Fibroblast of lung (primary cell): ENCODE measurements around the gene UCP2. TPM values are rescaled to one million over a fixed set of nuclear protein-coding genes. Genes with fewer than 3 reads are reported as not detected.

ENCODE experiments used
- DNase-seq, 2 donors: peaks; one replicate each; pipeline versions ENCODE4 v3.0.0 to v3.0.0-alpha.2; 2010; ENCODE audit warnings: low read depth in 2 of 2
- H2AFZ ChIP-seq: 2 replicates; pipeline ENCODE4 v1.5.1; 2012; ENCODE audit warnings: low read length, control low read depth, inconsistent platforms
- H3K27ac ChIP-seq: 2 replicates; pipeline ENCODE4 v1.5.1; 2011; ENCODE audit warnings: low read length, control low read depth; ENCODE audit not compliant: insufficient read depth
- H3K27me3 ChIP-seq: 2 replicates; pipeline ENCODE4 v1.5.1; 2011; ENCODE audit warnings: mild to moderate bottlenecking, low read length; ENCODE audit not compliant: control insufficient read depth, insufficient read depth
- H3K36me3 ChIP-seq: 2 replicates; pipeline ENCODE4 v1.5.1; 2011; ENCODE audit warnings: low read length; ENCODE audit not compliant: control insufficient read depth, insufficient read depth
- H3K4me1 ChIP-seq: 2 replicates; pipeline ENCODE4 v1.5.1; 2011; ENCODE audit warnings: low read length; ENCODE audit not compliant: control insufficient read depth, insufficient read depth; ENCODE audit errors: extremely low read depth
- H3K4me2 ChIP-seq: 2 replicates; pipeline ENCODE4 v1.5.1; 2011; ENCODE audit warnings: low read length, control low read depth; ENCODE audit not compliant: insufficient read depth; ENCODE audit errors: extremely low read depth
- H3K4me3 ChIP-seq, 4 experiments: fragments of 200-600 bp in 1 of 4; sonication (generic) in 1 of 4; replicated peaks in 1 of 4; 2 replicates each; pipeline ENCODE4 v1.5.1; 2011 to 2016; ENCODE audit warnings: low read length in 4 of 4, low read depth in 3 of 4, mild to moderate bottlenecking in 3 of 4, control low read depth in 2 of 4, inconsistent platforms in 1 of 4, mixed read lengths in 1 of 4; ENCODE audit not compliant: insufficient read depth in 1 of 4; ENCODE audit errors: control extremely low read depth in 1 of 4
- H3K79me2 ChIP-seq: 2 replicates; pipeline ENCODE4 v1.5.1; 2012; ENCODE audit warnings: mild to moderate bottlenecking, low read length, inconsistent platforms; ENCODE audit not compliant: control insufficient read depth, insufficient read depth
- H3K9ac ChIP-seq: 2 replicates; pipeline ENCODE4 v1.5.1; 2011; ENCODE audit warnings: mild to moderate bottlenecking, low read length, control low read depth; ENCODE audit not compliant: insufficient read depth
- H3K9me3 ChIP-seq: 2 replicates; pipeline ENCODE4 v1.5.1; 2012; ENCODE audit warnings: low read depth, low read length; ENCODE audit not compliant: control insufficient read depth, insufficient read depth
- H4K20me1 ChIP-seq: 2 replicates; pipeline ENCODE4 v1.5.1; 2011; ENCODE audit warnings: low read length; ENCODE audit not compliant: control insufficient read depth, insufficient read depth; ENCODE audit errors: extremely low read depth
- EZH2 ChIP-seq: IDR thresholded peaks from 2 replicates; pipeline ENCODE4 v1.5.1; 2012; ENCODE audit warnings: low read length, control low read depth, mild to moderate bottlenecking; ENCODE audit errors: missing control alignments
- polyA plus RNA-seq, 2 donors: library from polyadenylated mRNA; depleted of rRNA in 1 of 2; stranded (reverse) in 1 of 2; unstranded in 1 of 2; fragments of >200 nt; gene quantifications; 2 replicates each; pipeline ENCODE4 v1.2.1, GENCODE V29; 2011 to 2012; ENCODE audit warnings: missing spikeins in 1 of 2
- total RNA-seq: library from RNA; depleted of rRNA; stranded (reverse); fragments of >200 nt; gene quantifications from 2 replicates; pipeline ENCODE4 v1.2.1, GENCODE V29; 2014
- TF ChIP-seq, protein P1 (sequence below), 2 donors: IDR thresholded peaks in 1 of 2; conservative IDR thresholded peaks in 1 of 2; 1 replicate in 1 of 2; 2 replicates in 1 of 2; pipeline ENCODE4 v1.5.1; 2011 to 2012; ENCODE audit warnings: low read length in 2 of 2, control low read depth in 1 of 2, inconsistent platforms in 1 of 2, low read depth in 1 of 2, mild to moderate bottlenecking in 1 of 2

UCP2 gene
- total and polyA plus RNA-seq, 2 donors (not counting 1 experiment from before 2014, with no cell fraction given), result 4.8 to 11.5 TPM

DNA sequence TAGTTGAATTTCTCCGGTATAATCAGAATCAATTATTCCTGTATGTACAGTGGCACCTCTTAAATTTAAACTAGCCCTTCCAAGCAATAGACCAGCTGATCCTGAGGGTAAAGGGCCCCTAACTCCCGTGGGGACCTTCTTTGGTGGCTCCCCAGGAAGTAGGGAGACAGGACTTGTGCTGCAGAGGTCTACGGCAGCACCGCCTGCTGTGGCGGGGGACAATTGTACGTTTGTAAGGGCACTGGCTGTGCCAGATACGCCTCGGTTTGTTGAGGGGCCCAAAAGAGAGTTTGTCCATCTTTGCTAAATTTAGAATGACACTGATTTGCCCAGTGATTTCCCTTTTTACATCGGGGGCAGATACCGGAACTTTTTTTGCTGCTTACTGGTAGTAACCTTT, 37.7 kb downstream of the UCP2 start:
- Histone ChIP-seq H3K4me1 (no peaks in the 10 kb centered on the region), H3K9ac (no peak overlapping the region), H3K9me3 (no peaks in the 10 kb centered on the region), H3K27ac (no peak overlapping the region), H3K27me3 (no peaks in the 10 kb centered on the region), H3K4me2 (no peak overlapping the region), H4K20me1 (no peaks in the 10 kb centered on the region), H3K79me2 (no peaks in the 10 kb centered on the region), H3K4me3 (no peak overlapping the region), H2AFZ (no peak overlapping the region), H3K36me3 (no peaks in the 10 kb centered on the region)
- TF ChIP-seq, protein P1, sequence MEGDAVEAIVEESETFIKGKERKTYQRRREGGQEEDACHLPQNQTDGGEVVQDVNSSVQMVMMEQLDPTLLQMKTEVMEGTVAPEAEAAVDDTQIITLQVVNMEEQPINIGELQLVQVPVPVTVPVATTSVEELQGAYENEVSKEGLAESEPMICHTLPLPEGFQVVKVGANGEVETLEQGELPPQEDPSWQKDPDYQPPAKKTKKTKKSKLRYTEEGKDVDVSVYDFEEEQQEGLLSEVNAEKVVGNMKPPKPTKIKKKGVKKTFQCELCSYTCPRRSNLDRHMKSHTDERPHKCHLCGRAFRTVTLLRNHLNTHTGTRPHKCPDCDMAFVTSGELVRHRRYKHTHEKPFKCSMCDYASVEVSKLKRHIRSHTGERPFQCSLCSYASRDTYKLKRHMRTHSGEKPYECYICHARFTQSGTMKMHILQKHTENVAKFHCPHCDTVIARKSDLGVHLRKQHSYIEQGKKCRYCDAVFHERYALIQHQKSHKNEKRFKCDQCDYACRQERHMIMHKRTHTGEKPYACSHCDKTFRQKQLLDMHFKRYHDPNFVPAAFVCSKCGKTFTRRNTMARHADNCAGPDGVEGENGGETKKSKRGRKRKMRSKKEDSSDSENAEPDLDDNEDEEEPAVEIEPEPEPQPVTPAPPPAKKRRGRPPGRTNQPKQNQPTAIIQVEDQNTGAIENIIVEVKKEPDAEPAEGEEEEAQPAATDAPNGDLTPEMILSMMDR (conservative IDR thresholded peaks at IDR 0.05 in 1 of 2, IDR thresholded peaks at IDR 0.05 in 1 of 2; ENCODE audit: low read depth in 1 of 2, low read length in 2 of 2), result no peak
- no peak for TF ChIP-seq EZH2
- no peak for DNase-seq

DNA sequence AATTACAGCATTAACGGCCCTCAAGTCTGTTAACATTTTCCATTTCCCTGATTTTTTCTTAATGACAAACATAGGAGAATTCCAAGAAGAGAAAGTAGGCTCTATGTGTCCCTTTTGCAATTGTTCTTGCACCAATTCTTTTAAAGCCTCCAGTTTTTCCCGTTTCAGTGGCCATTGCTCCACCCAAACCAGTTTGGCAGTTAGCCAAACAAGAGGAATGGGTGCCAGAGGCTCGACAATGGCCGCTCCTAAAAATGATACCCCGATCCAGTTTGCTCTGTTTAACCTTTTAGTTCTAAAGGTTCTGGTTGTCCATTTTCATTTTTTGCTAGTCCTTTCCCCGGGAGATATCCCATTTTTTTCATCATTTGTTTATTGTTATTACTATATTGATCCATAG, 38.6 kb downstream of the UCP2 start:
- Histone ChIP-seq H2AFZ (no peak overlapping the region), H3K4me1 (no peaks in the 10 kb centered on the region), H3K27ac (no peak overlapping the region), H3K27me3 (no peaks in the 10 kb centered on the region), H3K79me2 (no peaks in the 10 kb centered on the region), H3K4me2 (no peak overlapping the region), H3K36me3 (no peaks in the 10 kb centered on the region), H3K4me3 (no peak overlapping the region), H3K9ac (no peak overlapping the region), H3K9me3 (no peaks in the 10 kb centered on the region), H4K20me1 (no peaks in the 10 kb centered on the region)
- no peak for DNase-seq
- TF ChIP-seq EZH2, result no peak
- TF ChIP-seq, protein P1 (conservative IDR thresholded peaks at IDR 0.05 in 1 of 2, IDR thresholded peaks at IDR 0.05 in 1 of 2; ENCODE audit: low read depth in 1 of 2, low read length in 2 of 2), result no peak

DNA sequence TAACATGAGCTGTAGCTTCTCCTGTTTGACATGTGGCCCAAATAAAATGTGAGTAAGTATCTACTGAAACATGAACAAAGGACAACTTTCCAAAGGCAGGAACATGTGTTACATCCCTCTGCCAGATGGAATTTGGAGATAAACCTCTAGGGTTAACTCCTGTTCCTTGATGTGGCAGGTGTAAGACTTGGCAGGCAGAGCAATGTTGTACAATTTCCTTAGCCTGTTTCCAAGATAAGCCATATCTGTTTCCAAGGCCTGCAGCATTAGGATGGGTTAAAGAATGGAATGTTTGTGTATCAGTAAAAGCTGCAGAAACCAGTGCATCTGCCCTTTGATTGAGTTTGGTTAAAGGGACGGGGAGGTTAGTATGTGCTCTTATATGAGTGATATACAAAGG, 40.6 kb downstream of the UCP2 start:
- no peak overlapping the region for H3K27ac ChIP-seq
- H3K4me2 ChIP-seq, result no peak overlapping the region
- no peak overlapping the region for H3K4me3 ChIP-seq
- H4K20me1 ChIP-seq, result no peaks in the 10 kb centered on the region
- H3K9ac ChIP-seq, result no peak overlapping the region
- H3K36me3 ChIP-seq, result no peaks in the 10 kb centered on the region
- TF ChIP-seq, protein P1 (conservative IDR thresholded peaks at IDR 0.05 in 1 of 2, IDR thresholded peaks at IDR 0.05 in 1 of 2; ENCODE audit: low read depth in 1 of 2, low read length in 2 of 2), result no peak
- TF ChIP-seq EZH2, result no peak
- no peak for DNase-seq
- no peaks in the 10 kb centered on the region for H3K79me2 ChIP-seq
- H3K9me3 ChIP-seq, result no peaks in the 10 kb centered on the region
- H3K27me3 ChIP-seq, result no peaks in the 10 kb centered on the region
- H2AFZ ChIP-seq, result no peak overlapping the region
- H3K4me1 ChIP-seq, result no peaks in the 10 kb centered on the region
